A673 (cell line): ENCODE results near the gene TRIM50. TPM values are rescaled to one million over a fixed set of nuclear protein-coding genes. Genes with fewer than 3 reads are reported as not detected.

ENCODE experiments used
- BruUV-seq: library from RNA; stranded (reverse); fragments of 400-500 nt; replicated peaks from 2 replicates; lab custom pipeline; 2021; lab: Mats Ljungman, UMichigan
- CTCF ChIA-PET: fragments of 300-600 bp; sonication (Branson Sonifier 250); formaldehyde crosslinking; loops from one replicate; lab custom pipeline; 2022; ENCODE audit warnings: antibody characterized with exemption; lab: Charles Lee
- POLR2A ChIA-PET: fragments of 300-600 bp; sonication (Branson Sonifier 250); formaldehyde crosslinking; loops from one replicate; lab custom pipeline; 2022; ENCODE audit warnings: antibody characterized with exemption; ENCODE audit not compliant: low non-redundant PET; lab: Charles Lee
- DNase-seq: peaks from one replicate; pipeline ENCODE4 v3.0.0-alpha.2; 2015; ENCODE audit warnings: low spot score
- H3K27ac ChIP-seq: fragments of 200-600 bp; sonication (generic); 2 replicates; pipeline ENCODE4 v1.5.1; 2016; ENCODE audit warnings: mixed run types, low read depth, mild to moderate bottlenecking, mixed read lengths, antibody characterized with exemption, low read length; ENCODE audit not compliant: poor library complexity, severe bottlenecking
- H3K27me3 ChIP-seq: fragments of 200-600 bp; sonication (generic); replicated peaks from 2 replicates; pipeline ENCODE4 v1.6.1; 2017; ENCODE audit warnings: mixed run types, low read depth, mild to moderate bottlenecking, mixed read lengths, antibody characterized with exemption, low read length; ENCODE audit not compliant: insufficient read depth, poor library complexity
- H3K36me3 ChIP-seq: fragments of 200-600 bp; sonication (generic); 2 replicates; pipeline ENCODE4 v1.6.1; 2016; ENCODE audit warnings: mixed run types, mild to moderate bottlenecking, mixed read lengths, antibody characterized with exemption, low read length; ENCODE audit not compliant: insufficient read depth, poor library complexity, severe bottlenecking
- H3K4me1 ChIP-seq: fragments of 200-600 bp; sonication (generic); 2 replicates; pipeline ENCODE4 v1.6.1; 2017; ENCODE audit warnings: mixed run types, mild to moderate bottlenecking, mixed read lengths, antibody characterized with exemption, low read length; ENCODE audit not compliant: insufficient read depth, poor library complexity, severe bottlenecking
- H3K4me3 ChIP-seq: fragments of 200-600 bp; sonication (generic); 2 replicates; pipeline ENCODE4 v1.5.1; 2016; ENCODE audit warnings: low read depth, mixed run types, mild to moderate bottlenecking, mixed read lengths, low read length; ENCODE audit not compliant: poor library complexity, severe bottlenecking
- H3K9me3 ChIP-seq: fragments of 200-600 bp; sonication (generic); 2 replicates; pipeline ENCODE4 v1.6.1; 2016; ENCODE audit warnings: mixed run types, low read depth, mild to moderate bottlenecking, mixed read lengths, antibody characterized with exemption, low read length; ENCODE audit not compliant: poor library complexity, severe bottlenecking
- CTCF ChIP-seq: fragments of 300-800, 200-600 bp; sonication (generic); conservative IDR thresholded peaks from 2 replicates; pipeline ENCODE4 v1.5.1; 2017; ENCODE audit warnings: low read depth, mild to moderate bottlenecking, antibody characterized with exemption, low read length, moderate library complexity, mixed read lengths
- EZH2 ChIP-seq: fragments of 200-600 bp; sonication (generic); IDR thresholded peaks from 2 replicates; pipeline ENCODE4 v1.6.1; 2017; ENCODE audit warnings: borderline replicate concordance, low read depth, mild to moderate bottlenecking, mixed read lengths, antibody characterized with exemption, low read length; ENCODE audit not compliant: poor library complexity, severe bottlenecking
- intact Hi-C: fragments of 100-400 bp; cut with micrococcal nuclease; formaldehyde crosslinking; loops from one replicate; pipeline ENCODE4 v1.10.0; 2022; ENCODE audit not compliant: unreplicated experiment
- total RNA-seq: library from RNA; stranded (reverse); gene quantifications from 2 replicates; pipeline ENCODE4 v1.2.3, GENCODE V29; 2021

TRIM50 gene
- total RNA-seq, 1 experiment from 2014 or later: not detected

- no peaks in the 10 kb centered on the region for H3K27me3 ChIP-seq
- ChIA-PET POLR2A (no interaction called here), CTCF (no interaction called here)
- no peak for TF ChIP-seq CTCF
- TF ChIP-seq EZH2: no peak
- peaks cover 8% of the 10 kb centered on the region for H3K4me1 ChIP-seq
- no peak overlapping the region for H3K4me3 ChIP-seq
- no peaks in the 10 kb centered on the region for H3K36me3 ChIP-seq
- H3K27ac ChIP-seq: no peak overlapping the region
- no TSS peak for BruUV-seq
- H3K9me3 ChIP-seq: no peaks in the 10 kb centered on the region
- intact Hi-C loops: no loop called here
- no peak for DNase-seq
Measured at GRCh38 chr7:73356159-73356558, 28.3 kb upstream of the TRIM50 start.

GRCh38 chr7:73354821-73355220 is 26.9 kb upstream of the TRIM50 start:
- H3K27ac ChIP-seq: no peak overlapping the region
- POLR2A ChIA-PET: no interaction called here
- H3K4me3 ChIP-seq: no peak overlapping the region
- H3K9me3 ChIP-seq: no peaks in the 10 kb centered on the region
- intact Hi-C loops: no loop called here
- H3K36me3 ChIP-seq: no peaks in the 10 kb centered on the region
- CTCF ChIA-PET: no interaction called here
- peaks cover 8% of the 10 kb centered on the region for H3K4me1 ChIP-seq
- TF ChIP-seq EZH2 (no peak), CTCF (no peak)
- no peak for DNase-seq
- H3K27me3 ChIP-seq: no peaks in the 10 kb centered on the region
- BruUV-seq: no TSS peak

GRCh38 chr7:73354196-73354595 is 26.3 kb upstream of the TRIM50 start:
- POLR2A ChIA-PET: no interaction called here
- DNase-seq: no peak
- no peaks in the 10 kb centered on the region for H3K36me3 ChIP-seq

More at GRCh38 chr7:73354196-73354595, 26.3 kb upstream of the TRIM50 start:
- H3K27me3 ChIP-seq: no peaks in the 10 kb centered on the region
- H3K4me3 ChIP-seq: no peak overlapping the region
- no peaks in the 10 kb centered on the region for H3K9me3 ChIP-seq
- no peak for TF ChIP-seq CTCF
- no peak for TF ChIP-seq EZH2
- no peak overlapping the region for H3K27ac ChIP-seq
- CTCF ChIA-PET: no interaction called here
- intact Hi-C loops: no loop called here
- BruUV-seq: no TSS peak
- H3K4me1 ChIP-seq: peaks cover 8% of the 10 kb centered on the region
